HepG2 (cell line): ENCODE data around the gene C1R. TPM values are rescaled to one million over a fixed set of nuclear protein-coding genes. Genes with fewer than 3 reads are reported as not detected.

ENCODE experiments used
- ATRX ChIP-seq: sonication (generic); formaldehyde crosslinking; IDR thresholded peaks from 2 replicates; pipeline ENCODE4 v1.4.0; 2020; ENCODE audit warnings: missing genetic modification reagents, borderline replicate concordance
- CSRNP2 ChIP-seq: sonication (generic); formaldehyde crosslinking; conservative IDR thresholded peaks from 2 replicates; pipeline ENCODE4 v1.8.0; 2022; ENCODE audit warnings: low read depth, missing genetic modification reagents
- HIVEP1 ChIP-seq: sonication (generic); formaldehyde crosslinking; IDR thresholded peaks from 2 replicates; pipeline ENCODE4 v1.4.0; 2020; ENCODE audit warnings: mild to moderate bottlenecking, missing genetic modification reagents
- KDM1A ChIP-seq: IDR thresholded peaks from 2 replicates; pipeline ENCODE4 v1.6.1; 2016; ENCODE audit warnings: missing compliant biosample characterization
- MAFF ChIP-seq: IDR thresholded peaks from 2 replicates; pipeline ENCODE4 v1.6.1; 2011; ENCODE audit warnings: low read depth, low read length, improper control_type of control experiment
- MEF2D ChIP-seq: sonication (generic); formaldehyde crosslinking; IDR thresholded peaks from 2 replicates; pipeline ENCODE4 v1.5.1; 2020; ENCODE audit warnings: mild to moderate bottlenecking, missing genetic modification reagents
- NBN ChIP-seq: fragments of 450-650 bp; conservative IDR thresholded peaks from 2 replicates; pipeline ENCODE4 v1.6.1; 2017
- NCOA1 ChIP-seq: sonication (generic); formaldehyde crosslinking; IDR thresholded peaks from 2 replicates; pipeline ENCODE4 v1.9.0; 2021; ENCODE audit warnings: missing genetic modification reagents
- NR2F1 ChIP-seq, 2 experiments: fragments of 450-650 bp in 1 of 2; formaldehyde crosslinking in 1 of 2; IDR thresholded peaks; 2 replicates each; pipeline versions ENCODE4 v1.5.0 to v1.6.1; 2016 to 2020; ENCODE audit warnings: mild to moderate bottlenecking in 1 of 2, missing compliant biosample characterization in 1 of 2, missing genetic modification reagents in 1 of 2, moderate library complexity in 1 of 2
- NR2F6 ChIP-seq, 2 experiments: IDR thresholded peaks; 2 replicates each; pipeline ENCODE4 v1.6.1; 2016; ENCODE audit warnings: antibody characterized with exemption in 1 of 2, mild to moderate bottlenecking in 1 of 2
- PHF20 ChIP-seq: sonication (generic); formaldehyde crosslinking; IDR thresholded peaks from 2 replicates; pipeline ENCODE4 v1.5.0; 2020; ENCODE audit warnings: mild to moderate bottlenecking, missing genetic modification reagents
- TFDP2 ChIP-seq: sonication (generic); formaldehyde crosslinking; IDR thresholded peaks from 2 replicates; pipeline ENCODE4 v1.4.0; 2020; ENCODE audit warnings: missing genetic modification reagents
- ZKSCAN1 ChIP-seq: fragments of 150-350 bp; IDR thresholded peaks from 2 replicates; pipeline ENCODE4 v1.6.1; 2014; ENCODE audit warnings: low read length
- ZNF207 ChIP-seq: fragments of 450-650 bp; IDR thresholded peaks from 2 replicates; pipeline ENCODE4 v1.6.1; 2016; ENCODE audit warnings: antibody characterized with exemption, borderline replicate concordance
- ZNF264 ChIP-seq: sonication (generic); formaldehyde crosslinking; IDR thresholded peaks from 2 replicates; pipeline ENCODE4 v1.4.0; 2020; ENCODE audit warnings: missing genetic modification reagents
- ZNF3 ChIP-seq: IDR thresholded peaks from 2 replicates; pipeline ENCODE4 v1.7.0; 2017; ENCODE audit warnings: inconsistent platforms
- ZNF430 ChIP-seq: sonication (generic); formaldehyde crosslinking; IDR thresholded peaks from 2 replicates; pipeline ENCODE4 v1.9.0; 2021; ENCODE audit warnings: mild to moderate bottlenecking, missing genetic modification reagents
- ZNF772 ChIP-seq: sonication (generic); formaldehyde crosslinking; IDR thresholded peaks from 2 replicates; pipeline ENCODE4 v1.5.0; 2020; ENCODE audit warnings: mild to moderate bottlenecking, missing genetic modification reagents
- ZSCAN21 ChIP-seq: sonication (generic); formaldehyde crosslinking; IDR thresholded peaks from 2 replicates; pipeline ENCODE4 v1.8.0; 2022; ENCODE audit warnings: mild to moderate bottlenecking, missing genetic modification reagents, moderate library complexity, borderline replicate concordance
- polyA plus RNA-seq, 8 experiments: library from polyadenylated mRNA; depleted of rRNA in 3 of 8; stranded (reverse) in 7 of 8; unstranded in 1 of 8; fragments of >200 nt; fragmentation: Illumina TruSeq in 4 of 8; extraction: Trizol in 4 of 8; gene quantifications; 2 replicates each; pipeline versions ENCODE4 v1.2.1 to v1.2.3, GENCODE V29; 2011 to 2016; ENCODE audit warnings: low read depth in 4 of 8, missing spikeins in 1 of 8, mixed read lengths in 1 of 8; ENCODE audit not compliant: insufficient read depth in 1 of 8
- total RNA-seq, 5 experiments: library from RNA; depleted of rRNA; stranded (reverse); fragments of >200 nt; fragmentation: Illumina TruSeq; extraction: Trizol; gene quantifications; 2 replicates each; pipeline ENCODE4 v1.2.3, GENCODE V29; 2016; ENCODE audit warnings: low read depth in 1 of 5
- TF ChIP-seq, protein P1 (sequence below): sonication (generic); formaldehyde crosslinking; IDR thresholded peaks from 2 replicates; pipeline ENCODE4 v1.9.0; 2022; ENCODE audit warnings: missing genetic modification reagents, mild to moderate bottlenecking, borderline replicate concordance
- TF ChIP-seq, protein P2 (sequence below): sonication (generic); formaldehyde crosslinking; IDR thresholded peaks from 2 replicates; pipeline ENCODE4 v1.4.0; 2020; ENCODE audit warnings: mild to moderate bottlenecking, missing genetic modification reagents
- TF ChIP-seq, protein P3 (sequence below): sonication (generic); formaldehyde crosslinking; conservative IDR thresholded peaks from 2 replicates; pipeline ENCODE4 v1.8.0; 2022; ENCODE audit warnings: missing genetic modification reagents

C1R gene
- total and polyA plus RNA-seq, 2 of the 13 experiments (the other 11 are each of a cell fraction or from before 2014, with no cell fraction given) = 3.5 to 6.5 TPM

GRCh38 chr12:7108796-7109571 is 16.7 kb upstream of the C1R start, which contains the start of gene C1RL (continued):
- TF ChIP-seq CSRNP2 = no peak
- TF ChIP-seq ZNF264 (CRISPR knock-in tag) = no peak
- no peak for TF ChIP-seq ZKSCAN1
- TF ChIP-seq ZNF772 (CRISPR knock-in tag) = no peak
- no peak for TF ChIP-seq ZNF207
- TF ChIP-seq TFDP2 (CRISPR knock-in tag) = no peak
- TF ChIP-seq MAFF = no peak
- no peak for TF ChIP-seq NCOA1
- TF ChIP-seq, protein P1, sequence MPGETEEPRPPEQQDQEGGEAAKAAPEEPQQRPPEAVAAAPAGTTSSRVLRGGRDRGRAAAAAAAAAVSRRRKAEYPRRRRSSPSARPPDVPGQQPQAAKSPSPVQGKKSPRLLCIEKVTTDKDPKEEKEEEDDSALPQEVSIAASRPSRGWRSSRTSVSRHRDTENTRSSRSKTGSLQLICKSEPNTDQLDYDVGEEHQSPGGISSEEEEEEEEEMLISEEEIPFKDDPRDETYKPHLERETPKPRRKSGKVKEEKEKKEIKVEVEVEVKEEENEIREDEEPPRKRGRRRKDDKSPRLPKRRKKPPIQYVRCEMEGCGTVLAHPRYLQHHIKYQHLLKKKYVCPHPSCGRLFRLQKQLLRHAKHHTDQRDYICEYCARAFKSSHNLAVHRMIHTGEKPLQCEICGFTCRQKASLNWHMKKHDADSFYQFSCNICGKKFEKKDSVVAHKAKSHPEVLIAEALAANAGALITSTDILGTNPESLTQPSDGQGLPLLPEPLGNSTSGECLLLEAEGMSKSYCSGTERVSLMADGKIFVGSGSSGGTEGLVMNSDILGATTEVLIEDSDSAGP = no peak
- TF ChIP-seq ZSCAN21 (CRISPR knock-in tag) = no peak
- peak; percentile 10; the same call in 1 of the 2 replicates for TF ChIP-seq ZNF430 (CRISPR knock-in tag)
- TF ChIP-seq, protein P2, sequence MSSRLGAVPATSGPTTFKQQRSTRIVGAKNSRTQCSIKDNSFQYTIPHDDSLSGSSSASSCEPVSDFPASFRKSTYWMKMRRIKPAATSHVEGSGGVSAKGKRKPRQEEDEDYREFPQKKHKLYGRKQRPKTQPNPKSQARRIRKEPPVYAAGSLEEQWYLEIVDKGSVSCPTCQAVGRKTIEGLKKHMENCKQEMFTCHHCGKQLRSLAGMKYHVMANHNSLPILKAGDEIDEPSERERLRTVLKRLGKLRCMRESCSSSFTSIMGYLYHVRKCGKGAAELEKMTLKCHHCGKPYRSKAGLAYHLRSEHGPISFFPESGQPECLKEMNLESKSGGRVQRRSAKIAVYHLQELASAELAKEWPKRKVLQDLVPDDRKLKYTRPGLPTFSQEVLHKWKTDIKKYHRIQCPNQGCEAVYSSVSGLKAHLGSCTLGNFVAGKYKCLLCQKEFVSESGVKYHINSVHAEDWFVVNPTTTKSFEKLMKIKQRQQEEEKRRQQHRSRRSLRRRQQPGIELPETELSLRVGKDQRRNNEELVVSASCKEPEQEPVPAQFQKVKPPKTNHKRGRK (CRISPR knock-in tag) = no peak
- TF ChIP-seq NBN = no peak
- TF ChIP-seq PHF20 (CRISPR knock-in tag) = peak; percentile 52
- TF ChIP-seq NR2F1 (CRISPR knock-in tag; IDR thresholded peaks at IDR 0.05) = peak; percentile 53 to 74; a peak in 2 of 4 replicates
- TF ChIP-seq HIVEP1 = no peak
- no peak for TF ChIP-seq ZNF3 (CRISPR knock-in tag)
- TF ChIP-seq ATRX (CRISPR knock-in tag) = no peak
- peak; percentile 68; the same call in 1 of the 2 replicates for TF ChIP-seq NR2F6 (IDR thresholded peaks at IDR 0.05)
- peak; percentile 87 for TF ChIP-seq NR2F6 (CRISPR knock-in tag; IDR thresholded peaks at IDR 0.05)
- TF ChIP-seq, protein P3, sequence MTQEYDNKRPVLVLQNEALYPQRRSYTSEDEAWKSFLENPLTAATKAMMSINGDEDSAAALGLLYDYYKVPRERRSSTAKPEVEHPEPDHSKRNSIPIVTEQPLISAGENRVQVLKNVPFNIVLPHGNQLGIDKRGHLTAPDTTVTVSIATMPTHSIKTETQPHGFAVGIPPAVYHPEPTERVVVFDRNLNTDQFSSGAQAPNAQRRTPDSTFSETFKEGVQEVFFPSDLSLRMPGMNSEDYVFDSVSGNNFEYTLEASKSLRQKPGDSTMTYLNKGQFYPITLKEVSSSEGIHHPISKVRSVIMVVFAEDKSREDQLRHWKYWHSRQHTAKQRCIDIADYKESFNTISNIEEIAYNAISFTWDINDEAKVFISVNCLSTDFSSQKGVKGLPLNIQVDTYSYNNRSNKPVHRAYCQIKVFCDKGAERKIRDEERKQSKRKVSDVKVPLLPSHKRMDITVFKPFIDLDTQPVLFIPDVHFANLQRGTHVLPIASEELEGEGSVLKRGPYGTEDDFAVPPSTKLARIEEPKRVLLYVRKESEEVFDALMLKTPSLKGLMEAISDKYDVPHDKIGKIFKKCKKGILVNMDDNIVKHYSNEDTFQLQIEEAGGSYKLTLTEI (CRISPR knock-in tag) = no peak
- no peak for TF ChIP-seq MEF2D
- TF ChIP-seq KDM1A (CRISPR knock-in tag) = no peak
